Testis (tissue), 3 donors: ENCODE results near the gene ZBTB39. TPM values are rescaled to one million over a fixed set of nuclear protein-coding genes. Genes with fewer than 3 reads are reported as not detected.

Experiments used
- DNase-seq: peaks from one replicate; pipeline ENCODE4 v3.0.0-alpha.2; 2019
- H3K27ac ChIP-seq, 2 donors: fragments of 200-600 bp; sonication (generic); one replicate each; pipeline ENCODE4 v1.5.1; 2019
- H3K27me3 ChIP-seq: fragments of 200-600 bp; sonication (generic); one replicate; pipeline ENCODE4 v1.5.1; 2019
- H3K36me3 ChIP-seq: fragments of 200-600 bp; sonication (generic); one replicate; pipeline ENCODE4 v1.5.1; 2017; ENCODE audit warnings: low read depth; ENCODE audit errors: missing control alignments
- H3K4me1 ChIP-seq: fragments of 200-600 bp; sonication (generic); one replicate; pipeline ENCODE4 v1.5.1; 2019
- H3K4me3 ChIP-seq, 2 donors: fragments of 200-600 bp; sonication (generic); one replicate each; pipeline ENCODE4 v1.5.1; 2017 to 2019
- H3K9me3 ChIP-seq: fragments of 200-600 bp; sonication (generic); one replicate; pipeline ENCODE4 v1.5.1; 2017
- CTCF ChIP-seq, 3 experiments: fragments of 450-650 bp in 2 of 3; fragments of 200-600 bp in 1 of 3; sonication (generic) in 1 of 3; IDR thresholded peaks; one replicate each; pipeline ENCODE4 v1.5.1; 2016 to 2019; ENCODE audit warnings: antibody characterized with exemption in 3 of 3, mild to moderate bottlenecking in 2 of 3, moderate library complexity in 1 of 3
- POLR2A ChIP-seq: fragments of 450-650 bp; IDR thresholded peaks from one replicate; pipeline ENCODE4 v1.6.1; 2017; ENCODE audit warnings: antibody characterized with exemption, mild to moderate bottlenecking, moderate library complexity
- WGBS, 2 donors: methylation state at CpG; one replicate each; pipeline ENCODE4 v1.1.5; 2018; 5-methylcytosine and 5-hydroxymethylcytosine counted together
- intact Hi-C: fragments of 100-400 bp; cut with DNase I; formaldehyde crosslinking; loops from one replicate; pipeline ENCODE4 v1.15.1; 2023; ENCODE audit warnings: low total_unique reads
- polyA plus RNA-seq: library from polyadenylated mRNA; stranded (reverse); fragments of 350-450 nt; fragmentation: Illumina TruSeq; extraction: RNeasy Lipid Tissue Mini Kit (QIAGEN cat#74804); gene quantifications from one replicate; pipeline ENCODE4 v1.2.3, GENCODE V29; 2014; ENCODE audit warnings: low read depth, low replicate concordance; ENCODE audit not compliant: insufficient read depth
- total RNA-seq, 2 donors: library from RNA; depleted of rRNA; stranded (reverse); fragments of >200 nt; gene quantifications; one replicate each; pipeline ENCODE4 v1.2.3, GENCODE V29; 2016

ZBTB39 gene
- total and polyA plus RNA-seq, 3 donors from 2014 or later: 15.3 to 21.7 (median 21.0) TPM

GRCh38 chr12:57016348-57016747, 10.0 kb upstream of the ZBTB39 start, which contains the start of gene TAC3:
Gene TAC3, minus strand, starts transcription at chr12:57016529. Its CDS starts 732 bp downstream, at chr12:57015797.
- H3K4me1 ChIP-seq: no peaks in the 10 kb centered on the region
- no peak for DNase-seq
- H3K9me3 ChIP-seq: no peaks in the 10 kb centered on the region
- H3K36me3 ChIP-seq: no peaks in the 10 kb centered on the region
- intact Hi-C loops: no loop called here
- no peaks in the 10 kb centered on the region for H3K27me3 ChIP-seq
- no peak within 1 kb of the TSS for H3K27ac ChIP-seq
- no peak within 1 kb of the TSS for H3K4me3 ChIP-seq
- no peak for TF ChIP-seq CTCF (IDR thresholded peaks at IDR 0.05)
- no peak for TF ChIP-seq POLR2A
- 60 to 62% methylated on average over 5 to 6 of the region's 6 CpGs for WGBS, 2 donors

GRCh38 chr12:57012600-57013465, 6.5 kb upstream of the ZBTB39 start:
- TF ChIP-seq POLR2A: no peak
- TF ChIP-seq CTCF (IDR thresholded peaks at IDR 0.05): no peak
- intact Hi-C loops: no loop called here
- no peak for DNase-seq

GRCh38 chr12:57011438-57012424, 5.4 kb upstream of the ZBTB39 start:
- no peaks in the 10 kb centered on the region for H3K9me3 ChIP-seq
- H3K4me3 ChIP-seq: no peak overlapping the region
- peaks cover under 1% of the 10 kb centered on the region for H3K4me1 ChIP-seq
- intact Hi-C loops: no loop called here
- TF ChIP-seq POLR2A (no peak), CTCF (IDR thresholded peaks at IDR 0.05) (no peak)
- no peaks in the 10 kb centered on the region for H3K36me3 ChIP-seq
- no peaks in the 10 kb centered on the region for H3K27me3 ChIP-seq
- H3K27ac ChIP-seq: no peak overlapping the region
- DNase-seq: no peak
- 71 to 73% methylated on average over 12 of the region's 12 CpGs for WGBS, 2 donors

More at GRCh38 chr12:57012600-57013465, 6.5 kb upstream of the ZBTB39 start:
- no peak overlapping the region for H3K27ac ChIP-seq
- no peaks in the 10 kb centered on the region for H3K27me3 ChIP-seq
- H3K4me1 ChIP-seq: no peaks in the 10 kb centered on the region
- WGBS, 2 donors: 89 to 91% methylated on average over 7 of the region's 7 CpGs
- no peaks in the 10 kb centered on the region for H3K36me3 ChIP-seq
- no peak overlapping the region for H3K4me3 ChIP-seq
- no peaks in the 10 kb centered on the region for H3K9me3 ChIP-seq

- Histone ChIP-seq H3K27me3 (no peaks in the 10 kb centered on the region), H3K4me3 (no peak overlapping the region), H3K27ac (no peak overlapping the region), H3K36me3 (no peaks in the 10 kb centered on the region), H3K9me3 (no peaks in the 10 kb centered on the region), H3K4me1 (peaks cover 3% of the 10 kb centered on the region)
- TF ChIP-seq CTCF (IDR thresholded peaks at IDR 0.05) (no peak), POLR2A (no peak)
- intact Hi-C loops: no loop called here
- 66 to 76% methylated on average over 4 of the region's 4 CpGs for WGBS, 2 donors
- no peak for DNase-seq
These were observed 4.4 kb upstream of the ZBTB39 start for GRCh38 chr12:57010627-57011247.
